Neuron (in vitro differentiated cells): Measurements from ENCODE around the gene SLC22A14.

ENCODE experiments used
- H2AFZ ChIP-seq: one replicate; pipeline ENCODE4 v1.6.1; 2013; ENCODE audit warnings: low read depth, mild to moderate bottlenecking, inconsistent platforms, low read length, moderate library complexity
- H3K27me3 ChIP-seq: one replicate; pipeline ENCODE4 v1.6.1; 2013; ENCODE audit warnings: low read length; ENCODE audit not compliant: insufficient read depth
- H3K36me3 ChIP-seq: one replicate; pipeline ENCODE4 v1.6.1; 2013; ENCODE audit warnings: low read length; ENCODE audit not compliant: insufficient read depth
- H3K4me1 ChIP-seq: one replicate; pipeline ENCODE4 v1.6.1; 2013; ENCODE audit warnings: low read length; ENCODE audit not compliant: insufficient read depth
- H3K4me3 ChIP-seq: 2 replicates; pipeline ENCODE4 v1.5.1; 2013; ENCODE audit warnings: mild to moderate bottlenecking, low read length, moderate library complexity
- H3K9me3 ChIP-seq: one replicate; pipeline ENCODE4 v1.6.1; 2013; ENCODE audit warnings: low read length

Gene SLC22A14

DNA sequence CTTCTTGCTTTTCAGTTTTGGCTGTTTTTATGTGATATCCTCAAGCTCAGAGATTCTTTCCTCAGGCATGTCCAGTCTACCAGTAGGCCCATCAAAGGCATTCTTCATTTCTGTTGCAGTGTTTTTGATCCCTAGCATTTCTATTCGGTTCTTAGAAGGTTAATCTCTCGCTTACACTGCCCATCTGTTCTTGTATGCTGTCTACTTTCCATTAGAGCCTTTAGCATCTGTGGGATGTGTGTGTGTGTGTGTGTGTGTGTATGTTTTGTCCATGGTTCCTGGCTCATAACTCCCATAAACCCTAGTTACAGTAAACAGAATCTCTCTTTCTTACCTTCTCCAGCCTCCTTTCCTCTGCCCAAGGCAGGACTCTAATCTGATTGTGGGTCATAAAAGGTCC lies 21.6 kb upstream of the SLC22A14 start:
- Histone ChIP-seq H3K36me3 (no peaks in the 10 kb centered on the region), H3K4me1 (peaks cover 20% of the 10 kb centered on the region), H3K4me3 (no peak overlapping the region), H2AFZ (no peak overlapping the region), H3K9me3 (peaks cover 3% of the 10 kb centered on the region), H3K27me3 (no peaks in the 10 kb centered on the region)

GRCh38 chr3:38264353-38264771 lies 17.7 kb upstream of the SLC22A14 start:
- Histone ChIP-seq H2AFZ (no peak overlapping the region), H3K4me1 (peaks cover 12% of the 10 kb centered on the region), H3K27me3 (no peaks in the 10 kb centered on the region), H3K9me3 (peaks cover 3% of the 10 kb centered on the region), H3K4me3 (no peak overlapping the region), H3K36me3 (no peaks in the 10 kb centered on the region)

GRCh38 chr3:38264779-38265178 lies 17.3 kb upstream of the SLC22A14 start:
- Histone ChIP-seq H2AFZ (no peak overlapping the region), H3K9me3 (peaks cover 3% of the 10 kb centered on the region), H3K4me3 (no peak overlapping the region), H3K4me1 (peaks cover 12% of the 10 kb centered on the region), H3K27me3 (no peaks in the 10 kb centered on the region), H3K36me3 (no peaks in the 10 kb centered on the region)

- Histone ChIP-seq H2AFZ (no peak within 1 kb of the TSS), H3K4me1 (peaks cover 12% of the 10 kb centered on the region), H3K9me3 (peaks cover 3% of the 10 kb centered on the region), H3K4me3 (no peak within 1 kb of the TSS), H3K27me3 (no peaks in the 10 kb centered on the region), H3K36me3 (no peaks in the 10 kb centered on the region)
Measured at GRCh38 chr3:38265604-38266307, 16.3 kb upstream of the SLC22A14 start, which contains the start of gene SLC22A13. Gene SLC22A13 (plus strand): TSS chr3:38265812. CDS start chr3:38265861, 49 bp downstream.

DNA sequence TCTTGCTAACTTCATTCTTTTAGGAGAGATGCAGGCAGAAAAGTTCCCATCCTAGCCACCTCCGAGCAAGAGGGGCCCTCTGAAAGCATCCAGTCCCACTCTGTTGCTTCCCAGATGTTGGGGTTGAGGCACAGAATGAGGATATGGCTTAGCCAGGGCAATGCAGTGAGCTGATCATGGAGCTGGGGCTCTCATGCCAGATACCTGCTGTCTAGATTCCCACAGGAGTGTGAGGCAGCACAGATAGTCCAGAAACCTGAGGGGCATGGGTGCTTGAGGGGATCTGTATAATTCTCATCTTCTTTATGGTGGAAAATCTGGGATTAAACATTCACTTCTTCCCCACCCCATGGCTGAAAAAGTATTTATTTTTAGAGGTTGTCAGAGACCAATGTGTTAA lies 15.3 kb upstream of the SLC22A14 start:
- Histone ChIP-seq H2AFZ (no peak overlapping the region), H3K27me3 (no peaks in the 10 kb centered on the region), H3K36me3 (no peaks in the 10 kb centered on the region), H3K4me1 (peaks cover 12% of the 10 kb centered on the region), H3K9me3 (peaks cover 2% of the 10 kb centered on the region), H3K4me3 (no peak overlapping the region)

DNA sequence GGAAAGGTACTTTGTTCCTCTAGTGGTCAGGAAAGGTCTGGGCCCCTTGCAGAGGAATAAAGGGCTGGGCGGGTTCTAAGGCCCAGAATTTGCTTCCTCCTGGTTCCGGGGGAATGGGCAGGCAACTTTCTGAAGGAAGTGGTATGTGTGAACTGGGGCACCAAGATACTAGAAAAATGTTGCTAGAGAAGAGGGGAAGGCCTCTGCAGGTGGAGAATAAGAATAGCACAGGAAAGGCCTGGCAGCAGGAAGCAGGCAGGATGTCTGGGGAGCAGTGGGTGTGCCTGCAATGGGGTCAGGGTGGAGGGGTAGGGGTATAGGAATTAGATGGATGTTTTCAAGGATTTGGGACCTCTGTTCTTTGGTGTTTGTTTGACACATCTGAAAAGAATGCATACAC lies 14.4 kb upstream of the SLC22A14 start:
- Histone ChIP-seq H3K9me3 (no peaks in the 10 kb centered on the region), H3K27me3 (no peaks in the 10 kb centered on the region), H2AFZ (no peak overlapping the region), H3K36me3 (no peaks in the 10 kb centered on the region), H3K4me3 (no peak overlapping the region), H3K4me1 (peaks cover 20% of the 10 kb centered on the region)

DNA sequence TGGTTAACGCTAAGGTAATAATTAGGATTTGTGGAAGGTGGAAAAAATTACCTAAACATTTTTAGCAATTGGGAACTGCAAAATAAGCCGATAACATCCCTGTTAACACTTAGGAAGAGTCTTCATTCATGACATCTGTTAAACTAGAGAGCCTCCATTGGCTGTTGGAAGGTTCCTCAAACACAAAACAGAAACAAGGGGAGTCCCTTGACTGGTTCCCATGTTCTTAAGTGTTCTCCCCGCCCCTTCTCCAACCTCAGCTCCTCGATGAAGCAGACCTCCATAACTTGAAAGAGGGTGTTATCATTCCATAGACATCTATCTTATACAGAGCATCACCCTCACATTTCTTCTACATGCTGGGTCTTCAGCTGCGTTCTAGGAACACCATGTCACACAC lies 14.0 kb upstream of the SLC22A14 start:
- no peaks in the 10 kb centered on the region for H3K36me3 ChIP-seq

DNA sequence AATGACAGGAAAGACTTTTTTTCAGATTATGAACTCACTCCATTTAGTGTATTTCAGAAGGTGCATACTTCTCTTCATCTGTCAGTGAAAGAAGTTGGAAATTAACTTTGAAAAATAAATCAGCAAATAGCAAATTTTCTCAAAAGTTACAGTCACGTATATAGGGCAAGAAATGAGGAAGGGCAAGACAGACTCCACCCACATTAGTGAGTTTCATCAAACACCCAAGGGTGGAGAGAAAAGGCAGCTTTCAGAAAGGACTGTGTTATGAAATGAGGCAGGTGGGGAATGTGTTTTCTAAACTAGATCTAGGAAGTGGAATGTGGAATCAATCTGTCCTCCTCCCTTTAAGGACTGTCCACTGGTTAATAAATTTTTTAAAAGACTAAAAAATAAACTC lies 13.6 kb upstream of the SLC22A14 start:
- H3K9me3 ChIP-seq = no peaks in the 10 kb centered on the region
- H2AFZ ChIP-seq = no peak overlapping the region
- no peaks in the 10 kb centered on the region for H3K27me3 ChIP-seq
- no peak overlapping the region for H3K4me3 ChIP-seq
- peaks cover 18% of the 10 kb centered on the region for H3K4me1 ChIP-seq
- no peaks in the 10 kb centered on the region for H3K36me3 ChIP-seq

More for the DNA sequence above, 14.0 kb upstream of the SLC22A14 start:
- H3K4me3 ChIP-seq = no peak overlapping the region
- H2AFZ ChIP-seq = no peak overlapping the region
- H3K9me3 ChIP-seq = no peaks in the 10 kb centered on the region
- no peaks in the 10 kb centered on the region for H3K27me3 ChIP-seq
- peaks cover 20% of the 10 kb centered on the region for H3K4me1 ChIP-seq

GRCh38 chr3:38270606-38271005 lies 11.5 kb upstream of the SLC22A14 start:
- Histone ChIP-seq H3K9me3 (peaks cover 5% of the 10 kb centered on the region), H3K27me3 (no peaks in the 10 kb centered on the region), H2AFZ (no peak overlapping the region), H3K36me3 (no peaks in the 10 kb centered on the region), H3K4me1 (peaks cover 8% of the 10 kb centered on the region), H3K4me3 (no peak overlapping the region)

- Histone ChIP-seq H3K36me3 (no peaks in the 10 kb centered on the region), H3K4me3 (no peak overlapping the region), H3K4me1 (peaks cover 8% of the 10 kb centered on the region), H3K27me3 (no peaks in the 10 kb centered on the region), H3K9me3 (peaks cover 6% of the 10 kb centered on the region), H2AFZ (no peak overlapping the region)
Measured at GRCh38 chr3:38271553-38271952, 10.5 kb upstream of the SLC22A14 start.

GRCh38 chr3:38274864-38275649 lies 7.0 kb upstream of the SLC22A14 start:
- Histone ChIP-seq H3K4me3 (no peak overlapping the region), H3K27me3 (no peaks in the 10 kb centered on the region), H3K36me3 (no peaks in the 10 kb centered on the region), H2AFZ (no peak overlapping the region), H3K4me1 (peaks cover 8% of the 10 kb centered on the region), H3K9me3 (peaks cover 8% of the 10 kb centered on the region)

DNA sequence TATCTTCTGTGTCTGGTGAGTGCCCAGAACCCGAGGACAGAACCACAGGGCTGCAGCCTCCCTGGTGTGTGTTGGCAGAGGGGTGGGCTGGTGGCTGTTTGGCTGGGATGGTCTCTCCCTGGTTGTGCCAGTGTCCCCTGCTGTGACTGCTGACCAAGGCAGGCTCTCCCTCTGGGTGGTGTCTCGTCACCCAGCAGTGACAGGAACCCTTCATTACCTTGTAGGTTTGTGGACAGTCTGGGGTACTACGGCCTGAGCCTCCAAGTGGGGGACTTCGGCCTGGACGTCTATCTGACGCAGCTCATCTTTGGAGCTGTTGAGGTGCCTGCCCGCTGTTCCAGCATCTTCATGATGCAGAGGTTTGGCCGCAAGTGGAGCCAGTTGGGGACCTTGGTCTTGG lies 6.4 kb upstream of the SLC22A14 start:
- Histone ChIP-seq H3K36me3 (no peaks in the 10 kb centered on the region), H2AFZ (no peak overlapping the region), H3K27me3 (no peaks in the 10 kb centered on the region), H3K9me3 (peaks cover 8% of the 10 kb centered on the region), H3K4me3 (no peak overlapping the region), H3K4me1 (peaks cover 8% of the 10 kb centered on the region)

GRCh38 chr3:38276081-38276916 lies 5.8 kb upstream of the SLC22A14 start:
- H3K36me3 ChIP-seq = no peaks in the 10 kb centered on the region
- H2AFZ ChIP-seq = no peak overlapping the region
- H3K27me3 ChIP-seq = no peaks in the 10 kb centered on the region
- no peak overlapping the region for H3K4me3 ChIP-seq
- peaks cover 8% of the 10 kb centered on the region for H3K4me1 ChIP-seq
- H3K9me3 ChIP-seq = peaks cover 8% of the 10 kb centered on the region
